ENCODE data around the gene SVEP1.

- no peak for TF ChIP-seq POLR2AphosphoS5 (IDR thresholded peaks at IDR 0.05)
- TF ChIP-seq EP300 (IDR thresholded peaks at IDR 0.05): no peak
Observed at GRCh38 chr9:110451726-110452125, 127.8 kb downstream of the SVEP1 start.
